Stimulated activated CD8-positive, alpha-beta memory T cell treated with anti-CD3 and anti-CD28 coated beads, Interleukin-4, amount 100 ng/mL, for 48 hours (primary cell): Measurements from ENCODE around the gene PA2G4.
"Not testable (repeated sequence)": the region's sequence is repeated elsewhere in the genome, so short reads cannot be mapped to it uniquely, and the experiment has no call there.

Experiments
- DNase-seq: peaks from one replicate; pipeline ENCODE4 v3.0.0-alpha.2; 2020

PA2G4 gene

GRCh38 chr12:56104109-56104814 lies at the start of gene PA2G4:
TSS of gene PA2G4 (plus strand) at chr12:56104559. CDS start at chr12:56104738, 179 bp downstream.
- DNase-seq: peak; percentile 99

- DNase-seq: not testable (repeated sequence)
Observed at GRCh38 chr12:56059964-56060363, 44.4 kb upstream of the PA2G4 start.

DNA sequence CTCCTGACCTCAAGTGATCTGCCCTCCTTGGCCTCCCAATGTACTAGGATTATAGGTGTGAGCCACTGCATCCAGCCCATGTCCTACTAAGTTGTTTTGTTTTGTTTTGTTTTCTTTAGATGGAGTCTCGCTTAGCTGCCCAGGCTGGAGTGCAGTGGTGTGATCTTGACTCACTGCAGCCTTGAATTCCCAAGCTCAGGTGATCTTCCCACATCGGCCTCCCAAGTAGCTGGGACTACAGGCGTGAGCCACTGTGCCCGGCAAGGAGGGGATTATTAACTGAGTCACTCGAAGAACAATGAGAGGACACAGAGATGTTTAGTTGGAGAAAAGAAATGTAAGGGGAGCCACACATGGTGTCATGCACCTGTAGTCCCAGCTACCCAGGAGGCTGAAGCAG lies 42.4 kb upstream of the PA2G4 start:
- DNase-seq: no peak

- no peak for DNase-seq
Observed at GRCh38 chr12:56062996-56063395, 41.4 kb upstream of the PA2G4 start.

DNA sequence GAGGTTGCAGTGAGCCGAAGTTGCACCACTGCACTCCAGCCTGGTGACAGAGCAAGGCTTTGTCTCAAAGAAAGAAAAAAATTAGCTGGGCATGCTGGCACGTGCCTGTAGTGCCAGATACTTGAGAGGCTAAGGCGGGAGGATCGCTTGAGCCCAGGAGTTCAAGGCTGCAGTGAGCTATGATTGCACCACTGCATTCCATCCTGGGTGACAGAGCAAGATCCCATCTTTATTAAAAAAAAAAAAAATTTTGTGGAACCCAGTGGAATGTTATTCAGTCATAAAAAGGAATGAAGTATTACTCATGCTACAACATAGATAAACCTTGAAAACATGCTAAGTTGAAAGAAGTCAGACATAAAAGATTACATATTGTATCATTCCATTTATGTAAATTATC lies 32.7 kb upstream of the PA2G4 start:
- no peak for DNase-seq

- no peak for DNase-seq
Observed at GRCh38 chr12:56074396-56074795, 30.0 kb upstream of the PA2G4 start.

GRCh38 chr12:56077966-56078365 lies 26.4 kb upstream of the PA2G4 start:
- DNase-seq: not testable (repeated sequence)

DNA sequence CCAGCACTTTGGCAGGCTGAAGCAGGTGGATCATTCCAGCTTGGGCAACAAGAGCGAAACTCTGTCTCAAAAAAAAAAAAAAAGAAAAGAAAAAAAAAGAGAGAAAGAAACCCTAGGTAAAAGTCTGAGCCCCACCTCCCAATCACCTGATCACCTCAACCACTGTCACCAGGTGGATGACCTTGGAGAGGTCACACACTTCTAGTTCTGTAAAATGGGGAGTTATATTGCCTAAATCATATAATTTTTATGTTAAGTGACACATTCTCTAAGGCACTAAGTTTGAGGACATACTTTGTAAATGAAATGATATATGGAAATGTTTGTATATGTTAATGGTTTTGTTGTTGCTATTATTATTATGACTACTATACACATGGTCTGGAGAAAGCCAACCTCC lies 25.9 kb upstream of the PA2G4 start:
- DNase-seq: no peak

- peak; percentile 71 for DNase-seq
Observed at GRCh38 chr12:56078931-56079722, 25.2 kb upstream of the PA2G4 start.

- DNase-seq: peak; percentile 77
Observed at GRCh38 chr12:56079723-56080555, 24.4 kb upstream of the PA2G4 start, which contains the start of gene ERBB3. TSS of gene ERBB3 (plus strand) at chr12:56080165. CDS start at chr12:56080301, 136 bp downstream.

- no peak for DNase-seq
Observed at GRCh38 chr12:56080556-56081138, 23.7 kb upstream of the PA2G4 start.

DNA sequence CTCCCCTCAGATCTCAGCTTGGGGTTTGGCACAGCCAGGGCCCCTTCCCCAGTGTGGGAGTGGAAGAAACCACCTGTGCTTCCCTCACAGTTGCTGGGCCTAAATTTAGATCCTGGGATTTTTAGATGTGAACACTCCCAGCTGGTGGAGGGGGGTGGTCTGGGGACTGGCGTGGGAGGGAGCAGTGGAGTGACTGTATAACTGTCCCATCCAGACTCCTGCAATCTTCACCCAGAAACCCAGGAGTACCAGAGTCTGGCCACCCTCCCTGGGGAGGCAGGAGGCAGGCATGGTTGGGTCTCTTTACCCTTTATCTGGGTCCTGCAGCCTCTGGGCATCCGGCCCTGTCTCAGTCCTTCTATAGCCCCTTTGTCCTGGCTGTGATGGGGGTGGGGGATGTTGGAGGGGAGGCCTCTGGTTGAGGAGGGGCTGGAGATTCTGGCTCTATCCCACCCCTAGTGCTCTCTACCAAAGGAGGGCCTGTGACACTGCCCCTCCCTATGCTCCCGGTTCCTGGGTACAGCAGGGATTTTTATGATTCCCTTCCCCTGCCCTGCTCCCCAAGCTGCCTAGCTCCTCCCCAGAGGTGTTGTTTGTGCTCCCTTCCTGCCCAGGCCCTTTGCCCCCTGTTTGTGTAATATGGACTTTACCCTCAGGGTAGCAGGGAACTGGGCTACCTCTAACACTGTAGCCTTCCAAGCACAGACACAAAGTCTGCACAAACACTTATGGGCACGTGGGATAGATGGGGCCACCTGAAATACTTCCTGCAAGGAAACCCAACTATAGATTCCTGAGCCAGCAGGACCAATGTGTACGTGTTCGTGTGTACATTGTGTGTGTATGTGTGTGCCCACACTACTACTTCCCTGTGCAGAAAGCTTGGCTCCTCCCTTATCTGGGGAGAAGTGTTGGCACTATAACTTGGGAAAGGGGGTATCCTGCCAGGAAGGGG lies 22.7 kb upstream of the PA2G4 start:
- no peak for DNase-seq

DNA sequence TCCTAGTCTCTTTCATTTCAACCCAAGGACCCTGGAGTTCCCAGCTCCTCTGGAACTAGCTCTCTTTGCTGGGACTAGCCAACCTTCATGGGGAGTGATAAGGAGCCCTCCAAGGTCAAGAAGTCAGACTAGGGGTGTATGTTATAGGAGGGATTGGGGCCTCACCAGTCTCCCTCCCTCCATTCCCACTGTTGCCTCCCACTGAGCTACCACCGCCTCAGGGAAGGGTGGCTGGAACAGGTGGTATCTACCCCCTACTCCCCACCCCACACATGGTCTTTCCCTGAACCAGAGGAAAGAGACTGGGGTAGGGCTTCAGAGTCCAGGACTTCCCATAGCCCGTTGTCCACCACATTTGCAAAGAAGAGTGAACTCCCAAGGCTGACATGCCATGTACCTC lies 22.0 kb upstream of the PA2G4 start:
- DNase-seq: no peak

GRCh38 chr12:56082967-56083366 lies 21.4 kb upstream of the PA2G4 start:
- no peak for DNase-seq

- DNase-seq: peak; percentile 67
Observed at GRCh38 chr12:56084958-56085543, 19.3 kb upstream of the PA2G4 start.

DNA sequence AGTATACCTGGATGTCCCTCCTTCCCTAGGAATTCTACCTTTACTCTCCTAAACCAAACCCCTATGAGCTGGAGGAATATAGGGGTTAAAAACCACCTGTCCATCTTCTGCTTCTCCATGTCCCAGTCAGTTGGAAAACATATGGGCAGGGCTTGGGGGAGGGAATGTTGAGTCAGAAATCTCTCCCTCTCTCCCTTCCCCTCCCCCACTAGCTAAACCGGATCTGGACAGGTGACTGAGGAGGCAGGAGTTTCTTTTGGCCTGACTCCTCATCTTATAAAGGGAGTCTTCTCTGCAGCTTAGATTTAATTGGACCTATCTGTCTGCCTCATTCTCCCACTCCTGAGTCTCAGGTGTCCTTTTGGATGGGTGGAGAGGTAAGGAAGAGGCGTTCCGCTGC lies 18.3 kb upstream of the PA2G4 start:
- no peak for DNase-seq

DNA sequence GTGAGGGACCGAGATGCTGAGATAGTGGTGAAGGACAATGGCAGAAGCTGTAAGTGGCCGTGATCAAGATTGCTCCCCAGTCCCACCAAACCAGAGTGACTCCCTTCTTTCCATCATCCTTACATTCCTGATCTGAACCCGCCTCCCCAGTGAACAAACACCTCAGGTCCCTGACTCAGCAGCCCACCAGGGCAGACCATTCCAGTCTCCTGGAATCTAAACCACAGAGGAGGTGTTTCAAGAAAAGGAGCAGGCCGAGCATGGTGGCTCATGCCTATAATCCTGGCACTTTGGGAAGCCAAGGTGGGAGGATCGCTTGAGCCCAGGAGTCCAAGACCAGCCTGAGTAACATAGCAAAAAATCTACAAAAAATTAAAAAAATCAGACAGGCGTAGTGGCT lies 17.8 kb upstream of the PA2G4 start:
- no peak for DNase-seq

DNA sequence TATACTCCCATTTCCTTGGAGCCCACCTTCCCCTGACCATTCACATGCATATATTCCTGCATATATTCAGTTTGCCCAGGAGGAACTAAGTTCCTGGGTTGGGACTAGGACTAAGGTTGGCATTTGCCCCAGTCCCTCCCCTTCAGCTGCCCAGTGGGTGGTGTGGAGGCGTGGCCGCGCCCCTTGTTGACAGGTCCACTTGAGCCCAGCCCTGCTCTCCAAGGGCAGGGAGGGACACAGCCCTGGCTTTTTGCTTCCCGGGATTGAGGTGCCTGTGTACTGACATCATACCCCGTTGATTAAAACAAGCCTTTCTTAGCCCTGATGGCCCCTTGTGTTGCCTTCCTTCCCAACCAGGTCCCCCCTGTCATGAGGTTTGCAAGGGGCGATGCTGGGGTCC lies 17.1 kb upstream of the PA2G4 start:
- DNase-seq: no peak

DNA sequence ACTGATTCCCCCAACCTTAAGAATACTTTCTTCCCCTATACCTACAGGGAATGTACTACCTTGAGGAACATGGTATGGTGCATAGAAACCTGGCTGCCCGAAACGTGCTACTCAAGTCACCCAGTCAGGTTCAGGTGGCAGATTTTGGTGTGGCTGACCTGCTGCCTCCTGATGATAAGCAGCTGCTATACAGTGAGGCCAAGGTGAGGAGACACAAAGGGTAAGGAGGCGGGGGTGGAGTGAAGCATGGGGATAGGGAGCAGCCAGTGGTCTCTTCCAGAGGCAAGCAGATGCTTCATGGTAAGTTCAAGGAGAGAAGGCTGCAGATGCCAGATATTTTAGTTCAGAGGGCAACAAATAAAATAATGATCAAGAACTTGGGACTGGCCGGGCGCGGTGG lies 6.6 kb upstream of the PA2G4 start:
- no peak for DNase-seq

GRCh38 chr12:56098592-56098991 lies 5.8 kb upstream of the PA2G4 start:
- DNase-seq: no peak

GRCh38 chr12:56099787-56100186 lies 4.6 kb upstream of the PA2G4 start:
- DNase-seq: no peak
